ENCODE measurements around the gene HEATR1. TPM values are rescaled to one million over a fixed set of nuclear protein-coding genes. Genes with fewer than 3 reads are reported as not detected.

HEATR1 gene
- total RNA-seq (10 to 100 TPM; 51.7 to 57.7 TPM), polyA plus RNA-seq (ENCODE audit: insufficient read depth, low read depth, low replicate concordance) (27.9 TPM)
- long read RNA-seq, donor 1, full-length matches to known transcripts = 1 of 7 reads
- long read RNA-seq, donor 1, partial matches to known transcripts = 6 of 7 reads
- long read RNA-seq, donor 1, other reads (novel, unspliced or antisense) = 0 of 7 reads
- long read RNA-seq, donor 2, full-length matches to known transcripts = 1 of 1 reads
- long read RNA-seq, donor 2, partial matches to known transcripts = 0 of 1 reads
- long read RNA-seq, donor 2, other reads (novel, unspliced or antisense) = 0 of 1 reads

- Histone ChIP-seq H3K36me3 (ENCODE audit: low read depth, missing control alignments) (no peaks in the 10 kb centered on the region), H3K27me3 (no peaks in the 10 kb centered on the region), H3K4me1 (peaks cover 4% of the 10 kb centered on the region), H3K9me3 (no peaks in the 10 kb centered on the region), H3K4me3 (peak within 1 kb of the TSS; percentile 79 to 84), H3K27ac (peak within 1 kb of the TSS; percentile 75 to 86)
- TF ChIP-seq CTCF (IDR thresholded peaks at IDR 0.05) = no peak
- TF ChIP-seq POLR2A (IDR thresholded peaks at IDR 0.05) = no peak
- WGBS, 2 donors = 1 to 2% methylated on average over 23 to 51 of the region's 54 CpGs
- DNase-seq = peak; percentile 97
- intact Hi-C loops (cut with DNase I; ENCODE audit: low total_unique reads) = no loop called here
Measured at GRCh38 chr1:236603991-236604904, at the start of gene HEATR1. Gene HEATR1, minus strand, starts transcription at chr1:236604516. Its CDS starts 421 bp downstream, at chr1:236604095.

GRCh38 chr1:236645016-236645680 is 40.8 kb upstream of the HEATR1 start:
- H3K27me3 ChIP-seq = no peaks in the 10 kb centered on the region
- intact Hi-C loops (cut with DNase I; ENCODE audit: low total_unique reads) = no loop called here
- H3K4me3 ChIP-seq = no peak overlapping the region
- no peak for DNase-seq
- H3K27ac ChIP-seq = no peak overlapping the region
- no peak for TF ChIP-seq CTCF (IDR thresholded peaks at IDR 0.05)
- TF ChIP-seq POLR2A (IDR thresholded peaks at IDR 0.05) = no peak
- WGBS, 2 donors = 92 to 93% methylated on average over 5 of the region's 5 CpGs
- no peaks in the 10 kb centered on the region for H3K4me1 ChIP-seq
- H3K9me3 ChIP-seq = no peaks in the 10 kb centered on the region
- H3K36me3 ChIP-seq (ENCODE audit: low read depth, missing control alignments) = no peaks in the 10 kb centered on the region

GRCh38 chr1:236642763-236643162 is 38.4 kb upstream of the HEATR1 start:
- H3K27me3 ChIP-seq = no peaks in the 10 kb centered on the region

GRCh38 chr1:236639686-236640085 is 35.4 kb upstream of the HEATR1 start:
- Histone ChIP-seq H3K36me3 (ENCODE audit: low read depth, missing control alignments) (no peaks in the 10 kb centered on the region), H3K27me3 (no peaks in the 10 kb centered on the region), H3K27ac (no peak overlapping the region), H3K9me3 (no peaks in the 10 kb centered on the region), H3K4me3 (no peak overlapping the region), H3K4me1 (no peaks in the 10 kb centered on the region)
- no peak for DNase-seq
- TF ChIP-seq POLR2A (IDR thresholded peaks at IDR 0.05) = no peak
- no peak for TF ChIP-seq CTCF (IDR thresholded peaks at IDR 0.05)
- intact Hi-C loops (cut with DNase I; ENCODE audit: low total_unique reads) = no loop called here
- WGBS, 2 donors = 75 to 78% methylated on average over 4 of the region's 4 CpGs

More at GRCh38 chr1:236642763-236643162, 38.4 kb upstream of the HEATR1 start:
- no peaks in the 10 kb centered on the region for H3K9me3 ChIP-seq
- intact Hi-C loops (cut with DNase I; ENCODE audit: low total_unique reads) = no loop called here
- H3K4me1 ChIP-seq = no peaks in the 10 kb centered on the region
- H3K4me3 ChIP-seq = no peak overlapping the region
- DNase-seq = no peak
- 92% methylated on average over 4 of the region's 4 CpGs for WGBS, 2 donors
- no peak overlapping the region for H3K27ac ChIP-seq
- H3K36me3 ChIP-seq (ENCODE audit: low read depth, missing control alignments) = no peaks in the 10 kb centered on the region
- TF ChIP-seq CTCF (IDR thresholded peaks at IDR 0.05) = no peak
- no peak for TF ChIP-seq POLR2A (IDR thresholded peaks at IDR 0.05)

Measured in testis (tissue), 5 donors.